Measurements from ENCODE around the gene TMEM209.

TMEM209 gene

GRCh38 chr7:130182990-130183389 is 22.2 kb downstream of the TMEM209 start:
- TF ChIP-seq CTCF (IDR thresholded peaks at IDR 0.05; ENCODE audit: insufficient read depth, low read length, poor library complexity, severe bottlenecking) (no peak), EZH2phosphoT487 (conservative IDR thresholded peaks at IDR 0.05; ENCODE audit: low read length) (no peak)
- H3K27me3 ChIP-seq (ENCODE audit: low read length) = no peaks in the 10 kb centered on the region
- H3K9me2 ChIP-seq (replicated peaks; ENCODE audit: insufficient read depth, low read length) = no peaks in the 10 kb centered on the region
- no peak overlapping the region for H2AFZ ChIP-seq (ENCODE audit: low read depth, low read length, severe bottlenecking)
- H3K36me3 ChIP-seq (ENCODE audit: low read length) = peaks cover 62% of the 10 kb centered on the region
- no peak overlapping the region for H3K4me3 ChIP-seq (ENCODE audit: insufficient read depth, low read length, poor library complexity, severe bottlenecking)
- H3K4me2 ChIP-seq (ENCODE audit: low read depth, low read length, poor library complexity, severe bottlenecking) = no peak overlapping the region
- H4K20me1 ChIP-seq (ENCODE audit: low read depth, low read length) = no peaks in the 10 kb centered on the region; the same call in 1 of the 2 replicates
- H3F3A ChIP-seq (ENCODE audit: insufficient read depth) = 0 out of 2 replicates have a peak, but pooled peaks cover 5% of the 10 kb centered on the region
- no peaks in the 10 kb centered on the region for H3K9me3 ChIP-seq (ENCODE audit: insufficient read depth, low read length)
- H3K27ac ChIP-seq (ENCODE audit: low read depth, low read length) = no peak overlapping the region
- H3K9ac ChIP-seq (ENCODE audit: low read length) = no peak overlapping the region
- H3K79me2 ChIP-seq (ENCODE audit: insufficient read depth, low read length) = peaks cover 11% of the 10 kb centered on the region

DNA sequence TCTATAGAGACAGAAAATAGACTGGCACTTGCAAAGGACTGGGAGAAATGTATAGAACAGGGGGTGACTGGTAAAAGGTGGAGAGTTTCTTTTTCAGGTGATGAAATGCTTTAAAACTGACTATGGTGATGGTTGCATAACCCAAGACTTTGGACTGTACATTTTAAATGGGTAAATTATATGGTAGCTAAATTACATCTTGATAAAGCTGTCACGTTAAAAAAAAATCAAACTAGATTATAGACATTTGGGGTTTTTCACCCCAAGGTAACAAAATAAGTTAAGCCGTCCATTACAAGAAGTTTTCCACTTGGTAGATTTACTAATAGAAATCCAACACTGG is 24.0 kb downstream of the TMEM209 start:
- Histone ChIP-seq H2AFZ (ENCODE audit: low read depth, low read length, severe bottlenecking) (no peak overlapping the region), H3F3A (ENCODE audit: insufficient read depth) (0 out of 2 replicates have a peak, but pooled peaks cover 5% of the 10 kb centered on the region), H3K79me2 (ENCODE audit: insufficient read depth, low read length) (peaks cover 9% of the 10 kb centered on the region; the same call in 1 of the 2 replicates), H3K36me3 (ENCODE audit: low read length) (peaks cover 59% of the 10 kb centered on the region), H3K9ac (ENCODE audit: low read length) (no peak overlapping the region), H3K27me3 (ENCODE audit: low read length) (no peaks in the 10 kb centered on the region), H3K27ac (ENCODE audit: low read depth, low read length) (no peak overlapping the region), H4K20me1 (ENCODE audit: low read depth, low read length) (no peaks in the 10 kb centered on the region; the same call in 1 of the 2 replicates), H3K4me2 (ENCODE audit: low read depth, low read length, poor library complexity, severe bottlenecking) (no peak overlapping the region), H3K9me2 (replicated peaks; ENCODE audit: insufficient read depth, low read length) (no peaks in the 10 kb centered on the region), H3K4me3 (ENCODE audit: insufficient read depth, low read length, poor library complexity, severe bottlenecking) (no peak overlapping the region), H3K9me3 (ENCODE audit: insufficient read depth, low read length) (no peaks in the 10 kb centered on the region)
- TF ChIP-seq EZH2phosphoT487 (conservative IDR thresholded peaks at IDR 0.05; ENCODE audit: low read length) (no peak), CTCF (IDR thresholded peaks at IDR 0.05; ENCODE audit: insufficient read depth, low read length, poor library complexity, severe bottlenecking) (no peak)

- H3K4me2 ChIP-seq (ENCODE audit: low read depth, low read length, poor library complexity, severe bottlenecking) = no peak overlapping the region
- no peaks in the 10 kb centered on the region for H3K9me3 ChIP-seq (ENCODE audit: insufficient read depth, low read length)
- no peak overlapping the region for H3K27ac ChIP-seq (ENCODE audit: low read depth, low read length)
- H3K9ac ChIP-seq (ENCODE audit: low read length) = no peak overlapping the region
- TF ChIP-seq EZH2phosphoT487 (conservative IDR thresholded peaks at IDR 0.05; ENCODE audit: low read length) = no peak
- TF ChIP-seq CTCF (IDR thresholded peaks at IDR 0.05; ENCODE audit: insufficient read depth, low read length, poor library complexity, severe bottlenecking) = no peak
- no peak overlapping the region for H2AFZ ChIP-seq (ENCODE audit: low read depth, low read length, severe bottlenecking)
- no peaks in the 10 kb centered on the region; the same call in 1 of the 2 replicates for H4K20me1 ChIP-seq (ENCODE audit: low read depth, low read length)
- H3K79me2 ChIP-seq (ENCODE audit: insufficient read depth, low read length) = peaks cover 9% of the 10 kb centered on the region; the same call in 1 of the 2 replicates
- H3K27me3 ChIP-seq (ENCODE audit: low read length) = no peaks in the 10 kb centered on the region
- H3K9me2 ChIP-seq (replicated peaks; ENCODE audit: insufficient read depth, low read length) = no peaks in the 10 kb centered on the region
- H3K36me3 ChIP-seq (ENCODE audit: low read length) = peaks cover 59% of the 10 kb centered on the region
- no peak overlapping the region for H3K4me3 ChIP-seq (ENCODE audit: insufficient read depth, low read length, poor library complexity, severe bottlenecking)
- 0 out of 2 replicates have a peak, but pooled peaks cover 5% of the 10 kb centered on the region for H3F3A ChIP-seq (ENCODE audit: insufficient read depth)
These were observed 24.5 kb downstream of the TMEM209 start for GRCh38 chr7:130180571-130181262.

Measured in SU-DHL-6 (cell line).